DND-41 (cell line): ENCODE data around the gene TRPC4.

ENCODE experiments used
- ATAC-seq: fragments of 200-7000 bp; cut with Tn5 transposase; 3 replicates; pipeline ENCODE4 v1.9.1; 2021; ENCODE audit warnings: low read depth; ENCODE audit not compliant: insufficient read depth
- DNase-seq: peaks from one replicate; pipeline ENCODE4 v3.0.0-alpha.2; 2020
- H2AFZ ChIP-seq: 2 replicates; pipeline ENCODE4 v1.6.0; 2012; ENCODE audit warnings: low read depth, low read length
- H3K27ac ChIP-seq: 2 replicates; pipeline ENCODE4 v1.5.1; 2012; ENCODE audit warnings: low read length, inconsistent platforms
- H3K27me3 ChIP-seq: fragments of 200-600 bp; sonication (generic); 2 replicates; pipeline ENCODE4 v1.6.0; 2012; ENCODE audit warnings: low read length, mild to moderate bottlenecking, inconsistent platforms; ENCODE audit not compliant: insufficient read depth, poor library complexity
- H3K36me3 ChIP-seq: 2 replicates; pipeline ENCODE4 v1.5.1; 2012; ENCODE audit warnings: low read length, inconsistent platforms; ENCODE audit not compliant: insufficient read depth
- H3K4me1 ChIP-seq: 2 replicates; pipeline ENCODE4 v1.5.1; 2012; ENCODE audit warnings: mild to moderate bottlenecking, low read length; ENCODE audit not compliant: insufficient read depth
- H3K4me2 ChIP-seq: 2 replicates; pipeline ENCODE4 v1.6.0; 2012; ENCODE audit warnings: mild to moderate bottlenecking, moderate library complexity, low read length, inconsistent platforms; ENCODE audit not compliant: insufficient read depth
- H3K4me3 ChIP-seq, 2 experiments: fragments of 200-600 bp in 1 of 2; shearing (Covaris generic) in 1 of 2; 2 replicates each; pipeline ENCODE4 v1.5.1; 2012 to 2016; ENCODE audit warnings: inconsistent platforms in 2 of 2, low read length in 2 of 2, mild to moderate bottlenecking in 2 of 2, low read depth in 1 of 2, moderate library complexity in 1 of 2
- H3K79me2 ChIP-seq: 2 replicates; pipeline ENCODE4 v1.6.0; 2012; ENCODE audit warnings: low read length, inconsistent platforms; ENCODE audit not compliant: insufficient read depth
- H3K9ac ChIP-seq: 2 replicates; pipeline ENCODE4 v1.6.0; 2012; ENCODE audit warnings: low read depth, mild to moderate bottlenecking, inconsistent platforms, low read length, moderate library complexity
- H3K9me3 ChIP-seq: 2 replicates; pipeline ENCODE4 v1.5.1; 2012; ENCODE audit warnings: low read length, moderate library complexity, mild to moderate bottlenecking, inconsistent platforms; ENCODE audit not compliant: insufficient read depth, severe bottlenecking
- H4K20me1 ChIP-seq: 2 replicates; pipeline ENCODE4 v1.6.0; 2012; ENCODE audit warnings: low read length; ENCODE audit not compliant: insufficient read depth
- EZH2 ChIP-seq: IDR thresholded peaks from 3 replicates; pipeline ENCODE4 v1.6.1; 2012; ENCODE audit warnings: borderline replicate concordance, low read depth, mild to moderate bottlenecking, moderate library complexity, low read length, inconsistent platforms; ENCODE audit not compliant: severe bottlenecking
- TF ChIP-seq, protein P1 (sequence below): IDR thresholded peaks from 2 replicates; pipeline ENCODE4 v1.5.1; 2012; ENCODE audit warnings: borderline replicate concordance, low read length, moderate library complexity, mild to moderate bottlenecking; ENCODE audit not compliant: poor library complexity, severe bottlenecking; ENCODE audit errors: extremely low read depth

The TRPC4 gene

DNA sequence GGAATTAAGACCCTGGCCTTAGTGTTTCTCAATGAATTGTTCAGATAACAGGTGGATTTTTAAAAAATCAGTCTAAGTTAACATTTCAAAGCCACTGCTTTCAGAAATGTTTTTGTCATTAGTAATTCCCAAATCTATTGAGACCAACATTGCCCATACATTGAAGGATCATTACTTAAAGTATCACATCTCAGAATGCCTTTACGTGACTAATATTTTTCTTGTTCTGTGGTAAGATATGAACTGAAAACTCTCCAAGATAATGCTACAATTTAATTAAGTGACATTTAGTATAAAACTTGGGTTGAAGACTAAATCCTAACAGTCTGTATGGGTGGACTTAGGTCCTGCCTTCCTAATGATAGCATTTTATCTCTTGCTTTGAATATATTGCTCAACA is 211.6 kb downstream of the TRPC4 start:
- no peak for DNase-seq
- TF ChIP-seq EZH2, result no peak
- TF ChIP-seq, protein P1, sequence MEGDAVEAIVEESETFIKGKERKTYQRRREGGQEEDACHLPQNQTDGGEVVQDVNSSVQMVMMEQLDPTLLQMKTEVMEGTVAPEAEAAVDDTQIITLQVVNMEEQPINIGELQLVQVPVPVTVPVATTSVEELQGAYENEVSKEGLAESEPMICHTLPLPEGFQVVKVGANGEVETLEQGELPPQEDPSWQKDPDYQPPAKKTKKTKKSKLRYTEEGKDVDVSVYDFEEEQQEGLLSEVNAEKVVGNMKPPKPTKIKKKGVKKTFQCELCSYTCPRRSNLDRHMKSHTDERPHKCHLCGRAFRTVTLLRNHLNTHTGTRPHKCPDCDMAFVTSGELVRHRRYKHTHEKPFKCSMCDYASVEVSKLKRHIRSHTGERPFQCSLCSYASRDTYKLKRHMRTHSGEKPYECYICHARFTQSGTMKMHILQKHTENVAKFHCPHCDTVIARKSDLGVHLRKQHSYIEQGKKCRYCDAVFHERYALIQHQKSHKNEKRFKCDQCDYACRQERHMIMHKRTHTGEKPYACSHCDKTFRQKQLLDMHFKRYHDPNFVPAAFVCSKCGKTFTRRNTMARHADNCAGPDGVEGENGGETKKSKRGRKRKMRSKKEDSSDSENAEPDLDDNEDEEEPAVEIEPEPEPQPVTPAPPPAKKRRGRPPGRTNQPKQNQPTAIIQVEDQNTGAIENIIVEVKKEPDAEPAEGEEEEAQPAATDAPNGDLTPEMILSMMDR, result no peak
- no peaks in the 10 kb centered on the region for H3K36me3 ChIP-seq

DNA sequence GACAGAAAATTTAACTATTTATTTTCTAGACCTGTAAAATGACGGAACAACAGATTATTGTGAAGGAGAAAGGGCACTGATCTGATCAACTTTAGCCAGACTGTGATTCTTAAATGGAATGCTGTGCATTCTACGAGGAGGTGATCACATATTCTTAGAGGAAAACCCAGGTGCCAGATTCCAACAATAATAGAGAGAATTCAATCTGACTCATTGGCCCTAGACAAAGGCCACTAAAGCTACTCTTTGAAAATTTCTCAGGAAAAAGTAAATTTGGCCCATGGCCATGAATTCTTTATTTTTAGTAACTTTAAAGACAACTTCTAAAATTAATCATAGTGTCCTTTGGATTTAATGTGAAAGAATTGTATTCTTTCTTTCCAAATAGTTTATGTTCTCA is 212.4 kb downstream of the TRPC4 start:
- Histone ChIP-seq H3K27ac (no peak overlapping the region), H3K27me3 (no peaks in the 10 kb centered on the region), H3K36me3 (no peaks in the 10 kb centered on the region), H3K4me1 (no peaks in the 10 kb centered on the region), H3K4me2 (no peak overlapping the region), H3K9ac (no peak overlapping the region), H2AFZ (no peak overlapping the region), H3K9me3 (no peaks in the 10 kb centered on the region), H3K4me3 (no peak overlapping the region), H3K79me2 (no peaks in the 10 kb centered on the region), H4K20me1 (no peaks in the 10 kb centered on the region)
- DNase-seq (no peak), ATAC-seq (no peak)
- TF ChIP-seq EZH2, result no peak
- TF ChIP-seq, protein P1, result no peak

More for the DNA sequence above, 211.6 kb downstream of the TRPC4 start:
- no peaks in the 10 kb centered on the region for H3K27me3 ChIP-seq
- no peak overlapping the region for H3K9ac ChIP-seq
- no peaks in the 10 kb centered on the region for H3K4me1 ChIP-seq
- H3K79me2 ChIP-seq, result no peaks in the 10 kb centered on the region
- H3K4me2 ChIP-seq, result no peak overlapping the region
- no peaks in the 10 kb centered on the region for H4K20me1 ChIP-seq
- H3K27ac ChIP-seq, result no peak overlapping the region
- H3K9me3 ChIP-seq, result no peaks in the 10 kb centered on the region
- no peak overlapping the region for H3K4me3 ChIP-seq
- ATAC-seq, result no peak
- no peak overlapping the region for H2AFZ ChIP-seq

DNA sequence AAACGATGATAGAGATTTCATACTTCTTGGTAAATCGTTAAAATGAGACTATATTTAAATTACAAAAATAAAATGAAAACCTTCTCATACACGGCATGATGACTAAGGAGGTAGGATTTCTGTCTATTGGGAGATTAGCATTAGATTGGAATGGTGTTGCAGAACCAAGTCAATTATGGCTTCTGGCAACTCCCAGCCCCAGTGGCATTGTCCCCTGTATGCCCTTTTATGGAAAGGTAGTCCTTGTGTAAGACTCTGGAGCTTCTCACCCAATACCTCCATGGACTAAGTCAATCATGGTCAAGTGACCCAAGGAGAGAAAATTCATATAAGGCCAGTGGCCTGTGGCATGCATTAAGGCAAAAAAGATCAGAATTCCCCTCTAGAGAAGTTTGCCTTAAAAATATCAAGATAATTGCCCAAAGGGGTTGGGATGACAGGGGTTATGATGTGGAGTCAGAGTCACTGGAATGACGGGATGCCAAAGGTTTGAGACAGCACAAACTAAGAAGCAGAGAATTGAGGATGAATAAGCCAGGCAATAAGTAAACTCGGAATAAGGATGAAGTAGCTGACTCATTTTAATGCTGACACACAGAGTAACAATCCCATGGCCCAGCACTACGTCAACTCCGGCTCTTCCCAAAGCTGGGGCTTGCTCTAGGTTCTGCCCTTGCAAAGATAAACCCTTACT is 213.2 kb downstream of the TRPC4 start:
- no peak overlapping the region for H3K4me3 ChIP-seq
- H4K20me1 ChIP-seq, result no peaks in the 10 kb centered on the region
- H3K9ac ChIP-seq, result no peak overlapping the region
- no peak overlapping the region for H3K4me2 ChIP-seq
- TF ChIP-seq, protein P1, result no peak
- TF ChIP-seq EZH2, result no peak
- H3K9me3 ChIP-seq, result no peaks in the 10 kb centered on the region
- no peak overlapping the region for H2AFZ ChIP-seq
- DNase-seq (no peak), ATAC-seq (no peak)
- H3K36me3 ChIP-seq, result no peaks in the 10 kb centered on the region
- H3K4me1 ChIP-seq, result no peaks in the 10 kb centered on the region
- H3K27me3 ChIP-seq, result no peaks in the 10 kb centered on the region
- H3K79me2 ChIP-seq, result no peaks in the 10 kb centered on the region
- no peak overlapping the region for H3K27ac ChIP-seq
